ENCODE results near the gene PTPRK. TPM values are rescaled to one million over a fixed set of nuclear protein-coding genes. Genes with fewer than 3 reads are reported as not detected.

The PTPRK gene
- total and polyA plus RNA-seq, 10 of the 15 experiments (the other 5 are each of a cell fraction or from before 2014, with no cell fraction given), result 0.23 to 1.9 (median 0.55) TPM

DNA sequence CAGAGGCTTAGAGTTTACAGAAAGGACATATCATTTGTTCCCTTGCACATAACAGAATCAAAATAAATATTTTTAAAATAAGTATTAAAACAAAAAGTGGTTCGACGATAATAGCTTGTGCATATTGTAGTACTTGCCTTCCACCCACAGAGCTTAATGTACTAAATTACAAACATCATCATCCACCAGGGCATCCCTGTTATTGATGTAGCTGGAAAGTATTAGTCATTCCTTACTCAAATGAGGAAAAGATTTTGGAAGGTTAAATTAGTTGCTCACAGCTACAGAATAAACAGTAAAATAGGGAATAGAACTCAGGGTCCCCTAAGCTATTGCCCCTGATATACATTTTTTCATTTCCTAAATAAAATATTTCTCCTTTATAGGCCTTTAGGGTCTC lies 150.3 kb downstream of the PTPRK start (continued):
- TF ChIP-seq KAT2A (conservative IDR thresholded peaks at IDR 0.05; ENCODE audit: control insufficient read depth, low read depth, low read length), result no peak
- no peak for TF ChIP-seq RBBP5 (conservative IDR thresholded peaks at IDR 0.05)
- TF ChIP-seq, protein P1, sequence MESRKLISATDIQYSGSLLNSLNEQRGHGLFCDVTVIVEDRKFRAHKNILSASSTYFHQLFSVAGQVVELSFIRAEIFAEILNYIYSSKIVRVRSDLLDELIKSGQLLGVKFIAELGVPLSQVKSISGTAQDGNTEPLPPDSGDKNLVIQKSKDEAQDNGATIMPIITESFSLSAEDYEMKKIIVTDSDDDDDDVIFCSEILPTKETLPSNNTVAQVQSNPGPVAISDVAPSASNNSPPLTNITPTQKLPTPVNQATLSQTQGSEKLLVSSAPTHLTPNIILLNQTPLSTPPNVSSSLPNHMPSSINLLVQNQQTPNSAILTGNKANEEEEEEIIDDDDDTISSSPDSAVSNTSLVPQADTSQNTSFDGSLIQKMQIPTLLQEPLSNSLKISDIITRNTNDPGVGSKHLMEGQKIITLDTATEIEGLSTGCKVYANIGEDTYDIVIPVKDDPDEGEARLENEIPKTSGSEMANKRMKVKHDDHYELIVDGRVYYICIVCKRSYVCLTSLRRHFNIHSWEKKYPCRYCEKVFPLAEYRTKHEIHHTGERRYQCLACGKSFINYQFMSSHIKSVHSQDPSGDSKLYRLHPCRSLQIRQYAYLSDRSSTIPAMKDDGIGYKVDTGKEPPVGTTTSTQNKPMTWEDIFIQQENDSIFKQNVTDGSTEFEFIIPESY (IDR thresholded peaks at IDR 0.05), result no peak
- TF ChIP-seq RUNX3 (IDR thresholded peaks at IDR 0.05; ENCODE audit: low read length), result no peak
- TF ChIP-seq, protein P2, sequence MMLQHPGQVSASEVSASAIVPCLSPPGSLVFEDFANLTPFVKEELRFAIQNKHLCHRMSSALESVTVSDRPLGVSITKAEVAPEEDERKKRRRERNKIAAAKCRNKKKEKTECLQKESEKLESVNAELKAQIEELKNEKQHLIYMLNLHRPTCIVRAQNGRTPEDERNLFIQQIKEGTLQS (IDR thresholded peaks at IDR 0.05; ENCODE audit: borderline replicate concordance, extremely low read depth, low read depth, low read length), result no peak

- SMC1A ChIA-PET (ENCODE audit: uncharacterized antibody, unreplicated experiment), result interaction anchor here (0.7 kb wide), 1 partner anchor 755 kb away, joined by 3 read pairs; no protein-coding TSS in a partner anchor
- no peak overlapping the region for H3K4me2 ChIP-seq (ENCODE audit: control insufficient read depth, insufficient read depth)
- no peaks in the 10 kb centered on the region for H3K4me1 ChIP-seq (ENCODE audit: control insufficient read depth, insufficient read depth, low read length)
- ATAC-seq (no peak), DNase-seq (ENCODE audit: low read depth, low spot score) (no peak), FAIRE-seq (no peak)
- in situ Hi-C loops (cut with MboI), result no loop called here
- no peaks in the 10 kb centered on the region for H3K9me3 ChIP-seq (replicated peaks; ENCODE audit: control insufficient read depth, insufficient read depth, low read length)
- CTCF ChIA-PET, result interaction anchor here (0.6 to 0.7 kb wide), 2 partner anchors 90 to 657 kb away, joined by 3 to 4 read pairs; no protein-coding TSS in a partner anchor
- no peak overlapping the region for H3K4me3 ChIP-seq
- RAD21 ChIA-PET (ENCODE audit: unreplicated experiment), result no interaction called here
- BruUV-seq (replicated peaks), result no TSS peak
- no peak overlapping the region for H2AFZ ChIP-seq (ENCODE audit: control insufficient read depth, low read depth, low read length)
- H3K27me3 ChIP-seq (replicated peaks in 1 of 2; ENCODE audit: control insufficient read depth in 2 of 2, insufficient read depth in 2 of 2, low read length in 1 of 2), result no peaks in the 10 kb centered on the region
- POLR2A ChIA-PET, result no interaction called here
- no peak overlapping the region for H3K27ac ChIP-seq (ENCODE audit: control insufficient read depth, insufficient read depth)
- no peaks in the 10 kb centered on the region for H4K20me1 ChIP-seq (ENCODE audit: control insufficient read depth, insufficient read depth)
- H3K36me3 ChIP-seq (ENCODE audit: control insufficient read depth in 2 of 2, insufficient read depth in 2 of 2, low read length in 1 of 2), result no peaks in the 10 kb centered on the region
- H3K79me2 ChIP-seq (ENCODE audit: control insufficient read depth, insufficient read depth, low read length), result no peaks in the 10 kb centered on the region
- 13% methylated on average over 3 of the region's 3 CpGs for WGBS (ENCODE audit: insufficient coverage, insufficient replicate concordance, low lambda C conversion rate, missing lambda C conversion rate)
- no peak overlapping the region for H3K9ac ChIP-seq (ENCODE audit: control insufficient read depth, insufficient read depth, low read length)
- intact Hi-C loops (cut with micrococcal nuclease; ENCODE audit: unreplicated experiment), result no loop called here
- TF ChIP-seq, protein P3, sequence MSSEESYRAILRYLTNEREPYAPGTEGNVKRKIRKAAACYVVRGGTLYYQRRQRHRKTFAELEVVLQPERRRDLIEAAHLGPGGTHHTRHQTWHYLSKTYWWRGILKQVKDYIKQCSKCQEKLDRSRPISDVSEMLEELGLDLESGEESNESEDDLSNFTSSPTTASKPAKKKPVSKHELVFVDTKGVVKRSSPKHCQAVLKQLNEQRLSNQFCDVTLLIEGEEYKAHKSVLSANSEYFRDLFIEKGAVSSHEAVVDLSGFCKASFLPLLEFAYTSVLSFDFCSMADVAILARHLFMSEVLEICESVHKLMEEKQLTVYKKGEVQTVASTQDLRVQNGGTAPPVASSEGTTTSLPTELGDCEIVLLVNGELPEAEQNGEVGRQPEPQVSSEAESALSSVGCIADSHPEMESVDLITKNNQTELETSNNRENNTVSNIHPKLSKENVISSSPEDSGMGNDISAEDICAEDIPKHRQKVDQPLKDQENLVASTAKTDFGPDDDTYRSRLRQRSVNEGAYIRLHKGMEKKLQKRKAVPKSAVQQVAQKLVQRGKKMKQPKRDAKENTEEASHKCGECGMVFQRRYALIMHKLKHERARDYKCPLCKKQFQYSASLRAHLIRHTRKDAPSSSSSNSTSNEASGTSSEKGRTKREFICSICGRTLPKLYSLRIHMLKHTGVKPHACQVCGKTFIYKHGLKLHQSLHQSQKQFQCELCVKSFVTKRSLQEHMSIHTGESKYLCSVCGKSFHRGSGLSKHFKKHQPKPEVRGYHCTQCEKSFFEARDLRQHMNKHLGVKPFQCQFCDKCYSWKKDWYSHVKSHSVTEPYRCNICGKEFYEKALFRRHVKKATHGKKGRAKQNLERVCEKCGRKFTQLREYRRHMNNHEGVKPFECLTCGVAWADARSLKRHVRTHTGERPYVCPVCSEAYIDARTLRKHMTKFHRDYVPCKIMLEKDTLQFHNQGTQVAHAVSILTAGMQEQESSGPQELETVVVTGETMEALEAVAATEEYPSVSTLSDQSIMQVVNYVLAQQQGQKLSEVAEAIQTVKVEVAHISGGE (CRISPR knock-in tag; IDR thresholded peaks at IDR 0.05), result no peak
- TF ChIP-seq RBBP5 (conservative IDR thresholded peaks at IDR 0.05) (no peak), RB1 (IDR thresholded peaks at IDR 0.05; ENCODE audit: borderline replicate concordance) (no peak), YY1 (IDR thresholded peaks at IDR 0.05; ENCODE audit: low read depth, low read length) (no peak), TBL1XR1 (IDR thresholded peaks at IDR 0.05; ENCODE audit: low read depth, low read length) (no peak), SUPT20H (IDR thresholded peaks at IDR 0.05; ENCODE audit: borderline replicate concordance, control insufficient read depth, low read depth, low read length) (no peak), ETV6 (conservative IDR thresholded peaks at IDR 0.05 in 1 of 2, IDR thresholded peaks at IDR 0.05 in 1 of 2; ENCODE audit: borderline replicate concordance in 1 of 2, low read depth in 1 of 2) (no peak), RCOR1 (conservative IDR thresholded peaks at IDR 0.05; ENCODE audit: low read depth, low read length) (no peak), JUNB (IDR thresholded peaks at IDR 0.05) (no peak), SREBF2 (IDR thresholded peaks at IDR 0.05; ENCODE audit: low read length) (no peak), TCF7 (IDR thresholded peaks at IDR 0.05; ENCODE audit: borderline replicate concordance) (no peak)
- TF ChIP-seq, protein P4, sequence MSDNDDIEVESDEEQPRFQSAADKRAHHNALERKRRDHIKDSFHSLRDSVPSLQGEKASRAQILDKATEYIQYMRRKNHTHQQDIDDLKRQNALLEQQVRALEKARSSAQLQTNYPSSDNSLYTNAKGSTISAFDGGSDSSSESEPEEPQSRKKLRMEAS (IDR thresholded peaks at IDR 0.05; ENCODE audit: low read depth, low read length), result no peak
These were observed 152.0 kb downstream of the PTPRK start for GRCh38 chr6:128368213-128368944.

Data from GM12878 (cell line).